Measurements from ENCODE around the gene PARP2.
"Not testable (repeated sequence)": the region's sequence is repeated elsewhere in the genome, so short reads cannot be mapped to it uniquely, and the experiment has no call there.

PARP2 gene

DNA sequence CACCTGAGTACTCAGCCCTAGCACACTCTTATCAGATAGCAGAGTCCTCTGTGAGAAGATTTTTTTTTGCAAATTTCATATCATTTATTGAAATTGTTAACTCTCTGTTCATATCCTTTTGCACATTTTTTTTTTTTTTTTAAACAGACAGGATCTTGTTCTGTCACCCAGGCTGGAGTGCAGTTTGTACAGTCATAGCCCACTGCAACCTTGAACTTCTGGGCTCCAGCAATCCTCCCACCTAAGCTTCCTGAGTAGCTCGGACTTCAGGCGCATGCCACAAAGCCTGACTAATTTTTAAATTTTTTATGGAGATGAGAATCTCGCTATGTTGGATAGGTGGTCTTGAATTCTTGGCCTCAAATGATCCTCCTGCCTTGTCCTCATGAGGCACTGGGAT lies 4.3 kb downstream of the PARP2 start:
- Histone ChIP-seq H3K9me3 (ENCODE audit: control insufficient read depth in 1 of 2, low read length in 2 of 2) (no peaks in the 10 kb centered on the region), H3K36me3 (ENCODE audit: control insufficient read depth in 1 of 2, insufficient read depth in 2 of 2, low read length in 2 of 2) (peaks cover 14 to 52% of the 10 kb centered on the region in 2 donors), H3K4me1 (ENCODE audit: control insufficient read depth in 1 of 2, insufficient read depth in 2 of 2, low read length in 2 of 2) (peaks cover 5 to 9% of the 10 kb centered on the region in 2 donors), H3K27ac (ENCODE audit: low read length) (no peak overlapping the region), H3K4me3 (ENCODE audit: low read depth in 1 of 2, low read length in 2 of 2) (no peak overlapping the region), H3K27me3 (ENCODE audit: low read depth, low read length) (no peaks in the 10 kb centered on the region)

- Histone ChIP-seq H3K36me3 (ENCODE audit: control insufficient read depth in 1 of 2, insufficient read depth in 2 of 2, low read length in 2 of 2) (peaks cover 32 to 67% of the 10 kb centered on the region in 2 donors), H3K4me3 (ENCODE audit: low read depth in 1 of 2, low read length in 2 of 2) (no peak overlapping the region), H3K27ac (ENCODE audit: low read length) (no peak overlapping the region), H3K4me1 (ENCODE audit: control insufficient read depth in 1 of 2, insufficient read depth in 2 of 2, low read length in 2 of 2) (no peaks in the 10 kb centered on the region), H3K9me3 (ENCODE audit: control insufficient read depth in 1 of 2, low read length in 2 of 2) (no peaks in the 10 kb centered on the region), H3K27me3 (ENCODE audit: low read depth, low read length) (no peaks in the 10 kb centered on the region)
Observed at GRCh38 chr14:20350282-20350681, 6.8 kb downstream of the PARP2 start.

GRCh38 chr14:20350860-20351259 lies 7.4 kb downstream of the PARP2 start:
- H3K4me3 ChIP-seq (ENCODE audit: low read depth in 1 of 2, low read length in 2 of 2) = no peak overlapping the region
- H3K36me3 ChIP-seq (ENCODE audit: control insufficient read depth in 1 of 2, insufficient read depth in 2 of 2, low read length in 2 of 2) = peaks cover 36 to 65% of the 10 kb centered on the region in 2 donors
- H3K27ac ChIP-seq (ENCODE audit: low read length) = no peak overlapping the region
- H3K9me3 ChIP-seq (ENCODE audit: control insufficient read depth in 1 of 2, low read length in 2 of 2) = no peaks in the 10 kb centered on the region
- H3K27me3 ChIP-seq (ENCODE audit: low read depth, low read length) = no peaks in the 10 kb centered on the region
- no peaks in the 10 kb centered on the region for H3K4me1 ChIP-seq (ENCODE audit: control insufficient read depth in 1 of 2, insufficient read depth in 2 of 2, low read length in 2 of 2)

- Histone ChIP-seq H3K4me3 (ENCODE audit: low read depth in 1 of 2, low read length in 2 of 2) (no peak overlapping the region), H3K9me3 (ENCODE audit: control insufficient read depth in 1 of 2, low read length in 2 of 2) (no peaks in the 10 kb centered on the region), H3K36me3 (ENCODE audit: control insufficient read depth in 1 of 2, insufficient read depth in 2 of 2, low read length in 2 of 2) (peaks cover 52 to 64% of the 10 kb centered on the region in 2 donors), H3K4me1 (ENCODE audit: control insufficient read depth in 1 of 2, insufficient read depth in 2 of 2, low read length in 2 of 2) (no peaks in the 10 kb centered on the region), H3K27me3 (ENCODE audit: low read depth, low read length) (no peaks in the 10 kb centered on the region), H3K27ac (ENCODE audit: low read length) (no peak overlapping the region)
Observed at GRCh38 chr14:20356422-20356821, 13.0 kb downstream of the PARP2 start.

- H3K4me1 ChIP-seq (ENCODE audit: control insufficient read depth in 1 of 2, insufficient read depth in 2 of 2, low read length in 2 of 2); H3K27ac ChIP-seq (ENCODE audit: low read length); H3K9me3 ChIP-seq (ENCODE audit: control insufficient read depth in 1 of 2, low read length in 2 of 2); H3K27me3 ChIP-seq (ENCODE audit: low read depth, low read length); H3K4me3 ChIP-seq (ENCODE audit: low read depth in 1 of 2, low read length in 2 of 2): not testable (repeated sequence)
- H3K36me3 ChIP-seq (ENCODE audit: control insufficient read depth in 1 of 2, insufficient read depth in 2 of 2, low read length in 2 of 2) = peaks cover 42 to 54% of the 10 kb centered on the region in 2 donors
Observed at GRCh38 chr14:20358474-20358873, 15.0 kb downstream of the PARP2 start.

- H3K4me1 ChIP-seq (ENCODE audit: control insufficient read depth in 1 of 2, insufficient read depth in 2 of 2, low read length in 2 of 2) = no peaks in the 10 kb centered on the region
- H3K4me3 ChIP-seq (ENCODE audit: low read depth in 1 of 2, low read length in 2 of 2) = no peak overlapping the region
- H3K27me3 ChIP-seq (ENCODE audit: low read depth, low read length) = no peaks in the 10 kb centered on the region
- H3K27ac ChIP-seq (ENCODE audit: low read length) = no peak overlapping the region
- H3K36me3 ChIP-seq (ENCODE audit: control insufficient read depth in 1 of 2, insufficient read depth in 2 of 2, low read length in 2 of 2) = peaks cover 42 to 70% of the 10 kb centered on the region in 2 donors
- no peaks in the 10 kb centered on the region for H3K9me3 ChIP-seq (ENCODE audit: control insufficient read depth in 1 of 2, low read length in 2 of 2)
Observed at GRCh38 chr14:20365928-20366327, 22.5 kb downstream of the PARP2 start.

DNA sequence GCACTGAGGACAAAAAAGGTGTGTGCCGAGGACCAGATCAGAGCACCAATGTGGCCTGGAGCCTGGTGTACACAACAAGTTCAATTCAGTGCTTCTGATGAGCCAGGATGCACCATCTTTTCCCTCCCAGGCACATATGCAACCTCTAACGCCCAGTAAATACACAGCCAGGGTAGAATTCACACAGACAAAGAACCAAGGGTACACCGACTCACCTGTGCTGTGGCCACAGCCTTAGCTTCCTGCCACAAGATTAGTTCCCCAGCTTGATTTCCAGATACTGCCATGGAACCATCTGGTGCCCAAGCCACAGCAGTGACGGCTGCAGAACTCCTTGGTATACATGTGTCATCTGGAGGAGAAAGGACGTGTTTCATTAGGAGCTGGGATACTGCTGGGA lies 29.4 kb downstream of the PARP2 start:
- H3K36me3 ChIP-seq (ENCODE audit: control insufficient read depth in 1 of 2, insufficient read depth in 2 of 2, low read length in 2 of 2) = peaks cover 73 to 98% of the 10 kb centered on the region in 2 donors
- no peaks in the 10 kb centered on the region for H3K27me3 ChIP-seq (ENCODE audit: low read depth, low read length)
- no peaks in the 10 kb centered on the region for H3K9me3 ChIP-seq (ENCODE audit: control insufficient read depth in 1 of 2, low read length in 2 of 2)
- H3K4me1 ChIP-seq (ENCODE audit: control insufficient read depth in 1 of 2, insufficient read depth in 2 of 2, low read length in 2 of 2) = no peaks in the 10 kb centered on the region
- H3K27ac ChIP-seq (ENCODE audit: low read length) = no peak overlapping the region
- no peak overlapping the region for H3K4me3 ChIP-seq (ENCODE audit: low read depth in 1 of 2, low read length in 2 of 2)

DNA sequence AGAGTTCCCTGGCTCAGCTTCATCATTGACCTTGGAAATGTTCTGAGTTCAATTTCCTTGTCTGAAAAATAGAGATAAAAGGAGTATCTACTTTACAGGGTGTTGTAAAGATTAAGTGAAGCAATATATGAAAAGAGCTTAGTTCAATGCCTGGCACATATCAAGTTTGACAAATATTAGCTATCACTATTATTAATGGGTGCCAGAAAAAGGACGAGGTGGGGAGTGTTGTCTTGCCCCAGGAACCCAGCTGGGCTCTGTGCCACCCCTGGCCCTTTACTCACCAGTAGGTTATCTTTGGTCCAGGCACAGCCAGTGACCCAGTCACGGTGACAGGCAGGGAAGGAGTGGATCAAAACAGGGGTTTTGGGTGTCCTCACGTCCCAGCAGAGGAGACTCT lies 32.0 kb downstream of the PARP2 start:
- H3K27ac ChIP-seq (ENCODE audit: low read length) = peak overlapping the region; percentile 28
- H3K4me1 ChIP-seq (ENCODE audit: control insufficient read depth in 1 of 2, insufficient read depth in 2 of 2, low read length in 2 of 2) = no peaks in the 10 kb centered on the region
- no peak overlapping the region for H3K4me3 ChIP-seq (ENCODE audit: low read depth in 1 of 2, low read length in 2 of 2)
- H3K36me3 ChIP-seq (ENCODE audit: control insufficient read depth in 1 of 2, insufficient read depth in 2 of 2, low read length in 2 of 2) = peaks cover 76 to 98% of the 10 kb centered on the region in 2 donors
- no peaks in the 10 kb centered on the region for H3K27me3 ChIP-seq (ENCODE audit: low read depth, low read length)
- no peaks in the 10 kb centered on the region for H3K9me3 ChIP-seq (ENCODE audit: control insufficient read depth in 1 of 2, low read length in 2 of 2)

- Histone ChIP-seq H3K27ac (ENCODE audit: low read length) (peak overlapping the region; percentile 64), H3K36me3 (ENCODE audit: control insufficient read depth in 1 of 2, insufficient read depth in 2 of 2, low read length in 2 of 2) (peaks cover 75 to 98% of the 10 kb centered on the region in 2 donors), H3K4me3 (ENCODE audit: low read depth in 1 of 2, low read length in 2 of 2) (no peak overlapping the region), H3K27me3 (ENCODE audit: low read depth, low read length) (no peaks in the 10 kb centered on the region), H3K9me3 (ENCODE audit: control insufficient read depth in 1 of 2, low read length in 2 of 2) (no peaks in the 10 kb centered on the region), H3K4me1 (ENCODE audit: control insufficient read depth in 1 of 2, insufficient read depth in 2 of 2, low read length in 2 of 2) (no peaks in the 10 kb centered on the region)
Observed at GRCh38 chr14:20376071-20376588, 32.7 kb downstream of the PARP2 start.

DNA sequence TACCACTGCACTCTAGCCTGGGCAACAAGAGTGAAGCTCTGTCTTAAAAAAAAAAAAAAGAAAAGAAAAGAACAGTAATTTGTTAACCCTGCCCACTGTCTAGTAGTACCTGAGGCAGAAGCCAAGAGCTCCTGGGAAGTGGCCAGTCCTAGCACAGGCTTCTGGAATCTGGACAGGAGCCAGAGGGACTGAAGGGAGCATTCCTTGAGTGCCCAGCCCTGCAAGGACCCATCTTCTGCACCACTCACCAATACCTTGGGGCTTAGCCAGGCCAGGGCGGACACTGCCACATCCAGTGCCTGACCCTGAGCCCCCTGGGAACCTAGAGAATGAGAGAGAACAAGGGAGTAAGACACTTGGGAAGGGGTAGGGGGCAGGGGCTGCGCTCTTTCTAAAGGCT lies 33.7 kb downstream of the PARP2 start:
- Histone ChIP-seq H3K36me3 (ENCODE audit: control insufficient read depth in 1 of 2, insufficient read depth in 2 of 2, low read length in 2 of 2) (peaks cover 75 to 98% of the 10 kb centered on the region in 2 donors), H3K9me3 (ENCODE audit: control insufficient read depth in 1 of 2, low read length in 2 of 2) (no peaks in the 10 kb centered on the region), H3K4me3 (ENCODE audit: low read depth in 1 of 2, low read length in 2 of 2) (no peak overlapping the region), H3K27ac (ENCODE audit: low read length) (no peak overlapping the region), H3K4me1 (ENCODE audit: control insufficient read depth in 1 of 2, insufficient read depth in 2 of 2, low read length in 2 of 2) (no peaks in the 10 kb centered on the region), H3K27me3 (ENCODE audit: low read depth, low read length) (no peaks in the 10 kb centered on the region)

- Histone ChIP-seq H3K27me3 (ENCODE audit: low read depth, low read length) (no peaks in the 10 kb centered on the region), H3K4me3 (ENCODE audit: low read depth in 1 of 2, low read length in 2 of 2) (no peak overlapping the region), H3K36me3 (ENCODE audit: control insufficient read depth in 1 of 2, insufficient read depth in 2 of 2, low read length in 2 of 2) (peaks cover 75 to 99% of the 10 kb centered on the region in 2 donors), H3K4me1 (ENCODE audit: control insufficient read depth in 1 of 2, insufficient read depth in 2 of 2, low read length in 2 of 2) (no peaks in the 10 kb centered on the region), H3K9me3 (ENCODE audit: control insufficient read depth in 1 of 2, low read length in 2 of 2) (no peaks in the 10 kb centered on the region), H3K27ac (ENCODE audit: low read length) (no peak overlapping the region)
Observed at GRCh38 chr14:20379743-20380142, 36.3 kb downstream of the PARP2 start.

GRCh38 chr14:20380681-20381080 lies 37.2 kb downstream of the PARP2 start:
- no peaks in the 10 kb centered on the region for H3K9me3 ChIP-seq (ENCODE audit: control insufficient read depth in 1 of 2, low read length in 2 of 2)
- H3K36me3 ChIP-seq (ENCODE audit: control insufficient read depth in 1 of 2, insufficient read depth in 2 of 2, low read length in 2 of 2) = peaks cover 79 to 97% of the 10 kb centered on the region in 2 donors
- H3K27me3 ChIP-seq (ENCODE audit: low read depth, low read length) = no peaks in the 10 kb centered on the region
- no peak overlapping the region for H3K27ac ChIP-seq (ENCODE audit: low read length)
- H3K4me1 ChIP-seq (ENCODE audit: control insufficient read depth in 1 of 2, insufficient read depth in 2 of 2, low read length in 2 of 2) = no peaks in the 10 kb centered on the region
- H3K4me3 ChIP-seq (ENCODE audit: low read depth in 1 of 2, low read length in 2 of 2) = no peak overlapping the region
